Choroid plexus epithelial cell (primary cell): ENCODE data around the gene PLA2G2C.

ENCODE experiments used
- DNase-seq: peaks from one replicate; pipeline ENCODE4 v3.0.0-alpha.2; 2010; ENCODE audit warnings: low read depth
- H3K4me3 ChIP-seq: 2 replicates; pipeline ENCODE4 v1.5.1; 2011; ENCODE audit warnings: low read depth, mild to moderate bottlenecking, control low read depth, low read length, moderate library complexity
- CTCF ChIP-seq: conservative IDR thresholded peaks from 2 replicates; pipeline ENCODE4 v1.5.1; 2011; ENCODE audit warnings: low read depth, mild to moderate bottlenecking, control low read depth, inconsistent platforms, low read length, moderate library complexity

PLA2G2C gene

DNA sequence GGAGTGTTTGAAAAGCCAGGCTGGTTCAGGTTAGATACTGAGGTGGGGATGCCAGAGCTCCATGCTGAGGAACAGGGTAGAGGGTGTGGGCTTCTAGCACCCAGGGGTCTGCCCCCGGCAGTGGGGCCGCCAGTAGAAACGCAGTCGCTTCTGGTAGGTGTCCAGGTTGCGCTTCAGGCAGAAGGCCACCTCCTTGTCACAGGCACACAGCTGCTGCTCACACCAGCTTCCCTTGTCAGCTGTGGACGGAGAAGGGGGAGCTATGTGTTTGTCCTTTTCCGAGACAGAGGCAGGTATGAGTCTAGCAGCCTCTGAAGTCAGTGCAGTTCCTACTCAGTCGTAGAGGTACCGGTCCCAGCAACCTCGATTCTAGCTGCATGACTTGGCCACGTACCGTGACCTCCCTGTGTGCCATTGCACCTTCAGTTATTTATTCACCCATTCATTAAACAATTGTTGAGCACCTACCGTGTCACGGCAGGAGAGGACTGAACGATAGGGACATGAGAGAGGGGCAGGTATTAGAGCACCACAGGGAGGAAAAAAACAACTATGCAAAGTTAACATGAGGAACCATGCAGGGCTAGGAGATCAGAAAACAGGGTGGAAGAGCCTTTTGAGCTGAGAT lies 72.2 kb downstream of the PLA2G2C start:
- no peak for DNase-seq
- no peak for TF ChIP-seq CTCF
- no peak overlapping the region for H3K4me3 ChIP-seq
